Activated T-helper 2 cell treated with anti-CD3 and anti-CD28 coated beads, Interferon-gamma antibody, Interleukin-2, Interleukin-4, amounts not matched to agents 10 μg/mL and 5 μg/mL and 100 μg/mL, durations not matched to agents 14 hours and 24 hours and 36 hours (primary cell): ENCODE results near the gene DUSP2. TPM values are rescaled to one million over a fixed set of nuclear protein-coding genes. Genes with fewer than 3 reads are reported as not detected.

ENCODE experiments used
- DNase-seq: peaks from one replicate; pipeline ENCODE4 v3.0.0; 2021; ENCODE audit warnings: low spot score
- H3K27ac Mint-ChIP-seq: one replicate; pipeline ENCODE4 v1.8.0; 2021; ENCODE audit warnings: mixed read lengths
- H3K27me3 Mint-ChIP-seq: one replicate; pipeline ENCODE4 v1.8.0; 2021; ENCODE audit warnings: low read depth, mixed read lengths
- H3K36me3 Mint-ChIP-seq: one replicate; pipeline ENCODE4 v1.8.0; 2021; ENCODE audit warnings: low read depth, mixed read lengths
- H3K4me1 Mint-ChIP-seq: one replicate; pipeline ENCODE4 v1.8.0; 2021; ENCODE audit warnings: low read depth, mixed read lengths
- H3K4me3 Mint-ChIP-seq: one replicate; pipeline ENCODE4 v1.8.0; 2021; ENCODE audit warnings: low read depth, mild to moderate bottlenecking, moderate library complexity, mixed read lengths
- H3K9me3 Mint-ChIP-seq: one replicate; pipeline ENCODE4 v1.8.0; 2021; ENCODE audit warnings: mixed read lengths
- intact Hi-C: fragments of 100-400 bp; cut with micrococcal nuclease; formaldehyde crosslinking; loops from one replicate; pipeline ENCODE4 v1.15.1; 2023
- total RNA-seq: library from RNA; stranded (reverse); gene quantifications from 2 replicates; pipeline ENCODE4 v1.2.3, GENCODE V29; 2022

The DUSP2 gene
- total RNA-seq, 1 donor from 2014 or later = 238 TPM

- Mint-ChIP-seq H3K4me3 (peak overlapping the region; percentile 60), H3K27ac (peak overlapping the region; percentile 93), H3K36me3 (peaks cover 8% of the 10 kb centered on the region), H3K9me3 (peaks cover 8% of the 10 kb centered on the region), H3K27me3 (no peaks in the 10 kb centered on the region), H3K4me1 (peaks cover 67% of the 10 kb centered on the region)
- intact Hi-C loops = no loop called here
- peak; percentile 8 for DNase-seq
Observed at GRCh38 chr2:96158554-96158940, 13.3 kb upstream of the DUSP2 start.

- H3K4me1 Mint-ChIP-seq = peaks cover 65% of the 10 kb centered on the region
- peaks cover 8% of the 10 kb centered on the region for H3K36me3 Mint-ChIP-seq
- DNase-seq = peak; percentile 68
- H3K27me3 Mint-ChIP-seq = no peaks in the 10 kb centered on the region
- H3K27ac Mint-ChIP-seq = peak overlapping the region; percentile 93
- H3K4me3 Mint-ChIP-seq = peak overlapping the region; percentile 60
- H3K9me3 Mint-ChIP-seq = peaks cover 8% of the 10 kb centered on the region
- intact Hi-C loops = loop anchor here (1.0 kb wide), 1 partner anchor 10 kb away; no protein-coding TSS in a partner anchor
Observed at GRCh38 chr2:96157649-96158553, 12.7 kb upstream of the DUSP2 start.

GRCh38 chr2:96156926-96157648 is 11.8 kb upstream of the DUSP2 start:
- Mint-ChIP-seq H3K36me3 (peaks cover 8% of the 10 kb centered on the region), H3K27ac (peak overlapping the region; percentile 93), H3K4me1 (peaks cover 59% of the 10 kb centered on the region), H3K4me3 (peak overlapping the region; percentile 60), H3K9me3 (peaks cover 8% of the 10 kb centered on the region), H3K27me3 (no peaks in the 10 kb centered on the region)
- no peak for DNase-seq
- intact Hi-C loops = loop anchor here (1.0 kb wide), 1 partner anchor 9 kb away; no protein-coding TSS in a partner anchor

- no peak for DNase-seq
- H3K9me3 Mint-ChIP-seq = peaks cover 8% of the 10 kb centered on the region
- H3K27me3 Mint-ChIP-seq = no peaks in the 10 kb centered on the region
- peak overlapping the region; percentile 55 for H3K4me3 Mint-ChIP-seq
- peaks cover 8% of the 10 kb centered on the region for H3K36me3 Mint-ChIP-seq
- intact Hi-C loops = no loop called here
- peak overlapping the region; percentile 93 for H3K27ac Mint-ChIP-seq
- peaks cover 61% of the 10 kb centered on the region for H3K4me1 Mint-ChIP-seq
Observed at GRCh38 chr2:96156011-96156820, 11.0 kb upstream of the DUSP2 start.

GRCh38 chr2:96154506-96155380 is 9.5 kb upstream of the DUSP2 start:
- intact Hi-C loops = no loop called here
- no peak overlapping the region for H3K4me3 Mint-ChIP-seq

GRCh38 chr2:96153991-96154431 is 8.8 kb upstream of the DUSP2 start:
- Mint-ChIP-seq H3K27ac (no peak overlapping the region), H3K27me3 (no peaks in the 10 kb centered on the region), H3K4me3 (no peak overlapping the region), H3K36me3 (no peaks in the 10 kb centered on the region), H3K4me1 (peaks cover 56% of the 10 kb centered on the region), H3K9me3 (no peaks in the 10 kb centered on the region)
- intact Hi-C loops = no loop called here
- no peak for DNase-seq

More at GRCh38 chr2:96154506-96155380, 9.5 kb upstream of the DUSP2 start:
- Mint-ChIP-seq H3K36me3 (peaks cover 1% of the 10 kb centered on the region), H3K27me3 (no peaks in the 10 kb centered on the region), H3K27ac (no peak overlapping the region), H3K9me3 (no peaks in the 10 kb centered on the region), H3K4me1 (peaks cover 57% of the 10 kb centered on the region)
- DNase-seq = no peak

GRCh38 chr2:96153291-96153713 is 8.1 kb upstream of the DUSP2 start:
- H3K27me3 Mint-ChIP-seq = no peaks in the 10 kb centered on the region
- no peaks in the 10 kb centered on the region for H3K9me3 Mint-ChIP-seq
- no peak overlapping the region for H3K27ac Mint-ChIP-seq
- intact Hi-C loops = no loop called here
- H3K4me1 Mint-ChIP-seq = peaks cover 60% of the 10 kb centered on the region
- no peaks in the 10 kb centered on the region for H3K36me3 Mint-ChIP-seq
- no peak for DNase-seq
- H3K4me3 Mint-ChIP-seq = no peak overlapping the region

GRCh38 chr2:96152304-96153161 is 7.3 kb upstream of the DUSP2 start:
- H3K4me1 Mint-ChIP-seq = peaks cover 61% of the 10 kb centered on the region

GRCh38 chr2:96151595-96152303 is 6.5 kb upstream of the DUSP2 start:
- H3K27ac Mint-ChIP-seq = peak overlapping the region; percentile 64
- H3K4me1 Mint-ChIP-seq = peaks cover 61% of the 10 kb centered on the region
- no peaks in the 10 kb centered on the region for H3K36me3 Mint-ChIP-seq
- H3K9me3 Mint-ChIP-seq = no peaks in the 10 kb centered on the region
- no peaks in the 10 kb centered on the region for H3K27me3 Mint-ChIP-seq
- intact Hi-C loops = no loop called here
- DNase-seq = no peak
- H3K4me3 Mint-ChIP-seq = no peak overlapping the region

More at GRCh38 chr2:96152304-96153161, 7.3 kb upstream of the DUSP2 start:
- Mint-ChIP-seq H3K9me3 (no peaks in the 10 kb centered on the region), H3K4me3 (no peak overlapping the region), H3K27ac (peak overlapping the region; percentile 64), H3K36me3 (no peaks in the 10 kb centered on the region), H3K27me3 (no peaks in the 10 kb centered on the region)
- intact Hi-C loops = no loop called here
- no peak for DNase-seq

GRCh38 chr2:96150791-96151594 is 5.8 kb upstream of the DUSP2 start:
- no peaks in the 10 kb centered on the region for H3K9me3 Mint-ChIP-seq
- H3K27me3 Mint-ChIP-seq = no peaks in the 10 kb centered on the region
- intact Hi-C loops = no loop called here
- no peak for DNase-seq
- H3K4me3 Mint-ChIP-seq = no peak overlapping the region
- H3K36me3 Mint-ChIP-seq = no peaks in the 10 kb centered on the region
- peaks cover 60% of the 10 kb centered on the region for H3K4me1 Mint-ChIP-seq
- H3K27ac Mint-ChIP-seq = no peak overlapping the region
